Fibroblast of lung (primary cell): Measurements from ENCODE around the gene SMIM24. TPM values are rescaled to one million over a fixed set of nuclear protein-coding genes. Genes with fewer than 3 reads are reported as not detected.

Source experiments
- DNase-seq, 2 donors: peaks; one replicate each; pipeline versions ENCODE4 v3.0.0 to v3.0.0-alpha.2; 2010; ENCODE audit warnings: low read depth in 2 of 2
- H2AFZ ChIP-seq: 2 replicates; pipeline ENCODE4 v1.5.1; 2012; ENCODE audit warnings: low read length, control low read depth, inconsistent platforms
- H3K27ac ChIP-seq: 2 replicates; pipeline ENCODE4 v1.5.1; 2011; ENCODE audit warnings: low read length, control low read depth; ENCODE audit not compliant: insufficient read depth
- H3K27me3 ChIP-seq: 2 replicates; pipeline ENCODE4 v1.5.1; 2011; ENCODE audit warnings: mild to moderate bottlenecking, low read length; ENCODE audit not compliant: control insufficient read depth, insufficient read depth
- H3K36me3 ChIP-seq: 2 replicates; pipeline ENCODE4 v1.5.1; 2011; ENCODE audit warnings: low read length; ENCODE audit not compliant: control insufficient read depth, insufficient read depth
- H3K4me1 ChIP-seq: 2 replicates; pipeline ENCODE4 v1.5.1; 2011; ENCODE audit warnings: low read length; ENCODE audit not compliant: control insufficient read depth, insufficient read depth; ENCODE audit errors: extremely low read depth
- H3K4me2 ChIP-seq: 2 replicates; pipeline ENCODE4 v1.5.1; 2011; ENCODE audit warnings: low read length, control low read depth; ENCODE audit not compliant: insufficient read depth; ENCODE audit errors: extremely low read depth
- H3K4me3 ChIP-seq, 4 experiments: fragments of 200-600 bp in 1 of 4; sonication (generic) in 1 of 4; replicated peaks in 1 of 4; 2 replicates each; pipeline ENCODE4 v1.5.1; 2011 to 2016; ENCODE audit warnings: low read length in 4 of 4, low read depth in 3 of 4, mild to moderate bottlenecking in 3 of 4, control low read depth in 2 of 4, inconsistent platforms in 1 of 4, mixed read lengths in 1 of 4; ENCODE audit not compliant: insufficient read depth in 1 of 4; ENCODE audit errors: control extremely low read depth in 1 of 4
- H3K79me2 ChIP-seq: 2 replicates; pipeline ENCODE4 v1.5.1; 2012; ENCODE audit warnings: mild to moderate bottlenecking, low read length, inconsistent platforms; ENCODE audit not compliant: control insufficient read depth, insufficient read depth
- H3K9ac ChIP-seq: 2 replicates; pipeline ENCODE4 v1.5.1; 2011; ENCODE audit warnings: mild to moderate bottlenecking, low read length, control low read depth; ENCODE audit not compliant: insufficient read depth
- H3K9me3 ChIP-seq: 2 replicates; pipeline ENCODE4 v1.5.1; 2012; ENCODE audit warnings: low read depth, low read length; ENCODE audit not compliant: control insufficient read depth, insufficient read depth
- H4K20me1 ChIP-seq: 2 replicates; pipeline ENCODE4 v1.5.1; 2011; ENCODE audit warnings: low read length; ENCODE audit not compliant: control insufficient read depth, insufficient read depth; ENCODE audit errors: extremely low read depth
- EZH2 ChIP-seq: IDR thresholded peaks from 2 replicates; pipeline ENCODE4 v1.5.1; 2012; ENCODE audit warnings: low read length, control low read depth, mild to moderate bottlenecking; ENCODE audit errors: missing control alignments
- polyA plus RNA-seq, 2 donors: library from polyadenylated mRNA; depleted of rRNA in 1 of 2; stranded (reverse) in 1 of 2; unstranded in 1 of 2; fragments of >200 nt; gene quantifications; 2 replicates each; pipeline ENCODE4 v1.2.1, GENCODE V29; 2011 to 2012; ENCODE audit warnings: missing spikeins in 1 of 2
- total RNA-seq: library from RNA; depleted of rRNA; stranded (reverse); fragments of >200 nt; gene quantifications from 2 replicates; pipeline ENCODE4 v1.2.1, GENCODE V29; 2014
- TF ChIP-seq, protein P1 (sequence below), 2 donors: IDR thresholded peaks in 1 of 2; conservative IDR thresholded peaks in 1 of 2; 1 replicate in 1 of 2; 2 replicates in 1 of 2; pipeline ENCODE4 v1.5.1; 2011 to 2012; ENCODE audit warnings: low read length in 2 of 2, control low read depth in 1 of 2, inconsistent platforms in 1 of 2, low read depth in 1 of 2, mild to moderate bottlenecking in 1 of 2

Gene SMIM24
- total and polyA plus RNA-seq, 2 donors (not counting 1 experiment from before 2014, with no cell fraction given) = not detected

DNA sequence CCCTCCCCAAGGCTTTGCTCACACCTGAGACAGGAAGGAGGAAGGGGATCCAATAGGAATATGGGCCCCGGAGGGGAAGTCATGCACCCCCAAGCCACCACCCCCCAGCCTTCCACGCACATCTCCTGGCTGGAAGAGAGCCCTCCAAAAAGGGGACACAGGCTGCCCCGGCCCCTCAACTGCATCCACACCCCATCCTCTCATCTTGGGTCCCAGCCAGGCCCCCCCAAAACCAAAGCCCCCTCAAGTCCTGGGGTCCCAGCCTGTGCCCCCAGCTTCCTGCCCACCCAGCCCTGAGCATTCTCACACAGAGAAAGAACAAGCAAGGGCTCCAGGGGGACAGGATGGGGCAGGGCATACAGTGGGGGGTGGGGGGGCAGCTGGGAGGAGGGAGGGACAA is 12.1 kb downstream of the SMIM24 start:
- no peak for DNase-seq
- H3K9ac ChIP-seq = no peak overlapping the region
- peaks cover 2% of the 10 kb centered on the region for H3K36me3 ChIP-seq
- no peaks in the 10 kb centered on the region for H3K79me2 ChIP-seq
- TF ChIP-seq, protein P1, sequence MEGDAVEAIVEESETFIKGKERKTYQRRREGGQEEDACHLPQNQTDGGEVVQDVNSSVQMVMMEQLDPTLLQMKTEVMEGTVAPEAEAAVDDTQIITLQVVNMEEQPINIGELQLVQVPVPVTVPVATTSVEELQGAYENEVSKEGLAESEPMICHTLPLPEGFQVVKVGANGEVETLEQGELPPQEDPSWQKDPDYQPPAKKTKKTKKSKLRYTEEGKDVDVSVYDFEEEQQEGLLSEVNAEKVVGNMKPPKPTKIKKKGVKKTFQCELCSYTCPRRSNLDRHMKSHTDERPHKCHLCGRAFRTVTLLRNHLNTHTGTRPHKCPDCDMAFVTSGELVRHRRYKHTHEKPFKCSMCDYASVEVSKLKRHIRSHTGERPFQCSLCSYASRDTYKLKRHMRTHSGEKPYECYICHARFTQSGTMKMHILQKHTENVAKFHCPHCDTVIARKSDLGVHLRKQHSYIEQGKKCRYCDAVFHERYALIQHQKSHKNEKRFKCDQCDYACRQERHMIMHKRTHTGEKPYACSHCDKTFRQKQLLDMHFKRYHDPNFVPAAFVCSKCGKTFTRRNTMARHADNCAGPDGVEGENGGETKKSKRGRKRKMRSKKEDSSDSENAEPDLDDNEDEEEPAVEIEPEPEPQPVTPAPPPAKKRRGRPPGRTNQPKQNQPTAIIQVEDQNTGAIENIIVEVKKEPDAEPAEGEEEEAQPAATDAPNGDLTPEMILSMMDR (conservative IDR thresholded peaks at IDR 0.05 in 1 of 2, IDR thresholded peaks at IDR 0.05 in 1 of 2; ENCODE audit: low read depth in 1 of 2, low read length in 2 of 2) = no peak
- TF ChIP-seq EZH2 = no peak
- no peaks in the 10 kb centered on the region for H3K9me3 ChIP-seq
- peaks cover 3% of the 10 kb centered on the region for H3K4me1 ChIP-seq
- H4K20me1 ChIP-seq = no peaks in the 10 kb centered on the region
- H3K27ac ChIP-seq = no peak overlapping the region
- no peak overlapping the region for H3K4me3 ChIP-seq
- no peaks in the 10 kb centered on the region for H3K27me3 ChIP-seq
- no peak overlapping the region for H3K4me2 ChIP-seq
- H2AFZ ChIP-seq = no peak overlapping the region

DNA sequence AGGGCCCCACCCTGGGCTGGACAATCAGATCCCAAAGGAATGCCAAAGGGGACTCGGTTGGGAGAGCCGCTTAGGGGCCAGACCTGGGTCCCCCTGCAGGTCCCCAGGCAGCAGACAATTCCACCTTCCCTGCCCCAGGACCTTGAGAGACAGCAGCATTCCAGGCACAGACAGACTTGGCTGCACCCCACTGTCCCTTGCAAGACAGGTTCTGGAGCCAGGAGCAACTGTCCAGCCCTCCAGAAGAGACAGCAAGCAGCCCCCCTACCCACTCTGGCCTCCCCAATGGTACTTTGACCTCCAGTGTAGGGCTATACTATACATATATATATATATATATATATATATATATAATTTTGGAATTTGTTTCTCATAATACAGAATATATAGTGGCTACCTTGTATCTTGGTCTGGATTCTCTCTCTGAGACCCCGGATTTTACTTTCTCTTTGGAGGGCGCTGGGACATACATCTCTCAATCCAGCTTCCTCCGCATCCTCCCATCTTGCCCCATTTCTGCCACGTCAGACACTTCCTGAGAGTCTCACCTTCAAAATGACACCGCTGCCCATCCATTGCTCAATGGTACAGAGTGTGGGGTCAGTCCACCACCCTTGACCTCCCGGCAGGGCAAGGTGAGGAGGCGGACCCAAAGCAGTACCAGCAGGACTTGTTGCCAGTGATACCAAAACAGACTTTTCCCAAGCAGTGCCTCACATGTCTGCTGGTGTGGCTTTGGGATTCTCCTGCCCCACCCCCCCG is 12.7 kb downstream of the SMIM24 start:
- peaks cover 4% of the 10 kb centered on the region for H3K36me3 ChIP-seq
- no peak for DNase-seq
- H3K4me3 ChIP-seq = no peak overlapping the region
- no peaks in the 10 kb centered on the region for H3K79me2 ChIP-seq
- no peak overlapping the region for H3K4me2 ChIP-seq
- H3K9me3 ChIP-seq = no peaks in the 10 kb centered on the region
- no peak overlapping the region for H3K27ac ChIP-seq
- no peak overlapping the region for H3K9ac ChIP-seq
- no peak overlapping the region for H2AFZ ChIP-seq
- no peak for TF ChIP-seq EZH2
- TF ChIP-seq, protein P1 (conservative IDR thresholded peaks at IDR 0.05 in 1 of 2, IDR thresholded peaks at IDR 0.05 in 1 of 2; ENCODE audit: low read depth in 1 of 2, low read length in 2 of 2) = no peak
- H3K27me3 ChIP-seq = no peaks in the 10 kb centered on the region
- peaks cover 3% of the 10 kb centered on the region for H3K4me1 ChIP-seq
- H4K20me1 ChIP-seq = no peaks in the 10 kb centered on the region

DNA sequence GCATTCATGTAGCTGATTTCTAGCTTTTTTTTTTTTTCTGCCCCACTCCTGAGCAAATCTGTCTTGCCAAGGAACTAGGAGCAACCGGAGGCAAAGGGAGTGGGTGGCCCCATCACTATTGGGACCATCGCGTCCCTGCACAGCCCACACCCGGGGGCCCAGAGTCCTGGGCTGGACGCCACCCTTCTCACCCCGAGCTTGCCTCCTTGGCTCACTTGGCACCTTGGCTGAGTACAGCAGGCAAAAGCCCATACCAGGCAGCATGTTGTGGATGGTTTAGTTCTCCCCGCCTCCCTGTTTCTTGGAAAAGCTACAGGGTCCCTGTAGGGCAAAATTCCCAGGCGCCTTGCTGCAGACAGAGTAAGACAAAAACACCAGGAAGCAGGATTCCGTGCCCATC is 13.7 kb downstream of the SMIM24 start:
- H3K27ac ChIP-seq = no peak overlapping the region
- no peaks in the 10 kb centered on the region for H4K20me1 ChIP-seq
- no peaks in the 10 kb centered on the region for H3K27me3 ChIP-seq
- no peak overlapping the region for H3K4me3 ChIP-seq
- no peaks in the 10 kb centered on the region for H3K4me1 ChIP-seq
- H3K4me2 ChIP-seq = no peak overlapping the region
- H2AFZ ChIP-seq = no peak overlapping the region
- TF ChIP-seq EZH2 = no peak
- TF ChIP-seq, protein P1 (conservative IDR thresholded peaks at IDR 0.05 in 1 of 2, IDR thresholded peaks at IDR 0.05 in 1 of 2; ENCODE audit: low read depth in 1 of 2, low read length in 2 of 2) = no peak
- H3K9me3 ChIP-seq = no peaks in the 10 kb centered on the region
- peak in 1 of 2 donors; percentile 18 for DNase-seq
- no peak overlapping the region for H3K9ac ChIP-seq
- H3K36me3 ChIP-seq = peaks cover 6% of the 10 kb centered on the region
- no peaks in the 10 kb centered on the region for H3K79me2 ChIP-seq
